ENCODE results near the gene FRK.
"Not testable (repeated sequence)": the region's sequence is repeated elsewhere in the genome, so short reads cannot be mapped to it uniquely, and the experiment has no call there.

DNA sequence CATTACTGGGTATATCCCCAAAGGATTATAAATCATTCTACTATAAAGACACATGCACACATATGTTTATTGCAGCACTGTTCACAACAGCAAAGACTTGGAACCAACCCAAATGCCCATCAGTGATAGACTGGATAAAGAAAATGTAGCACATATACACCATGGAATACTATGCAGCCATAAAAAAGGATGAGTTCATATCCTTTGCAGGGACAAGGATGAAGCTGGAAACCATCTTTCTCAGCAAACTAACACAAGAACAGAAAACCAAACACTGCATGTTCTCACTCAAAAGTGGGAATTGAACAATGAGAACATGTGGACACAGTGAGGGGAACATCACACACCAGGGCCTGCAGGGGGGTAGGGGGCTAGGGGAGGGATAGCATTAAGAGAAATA lies 14.4 kb downstream of the FRK start:
- TF ChIP-seq CTCF, POLR2A (IDR thresholded peaks at IDR 0.05): not testable (repeated sequence)

All from Peyer's patch (tissue), 4 donors.